ENCODE measurements around the gene WNT7A. TPM values are rescaled to one million over a fixed set of nuclear protein-coding genes. Genes with fewer than 3 reads are reported as not detected.

Gene WNT7A
- total RNA-seq, 1 donor from 2014 or later, result 1.0 TPM

- Mint-ChIP-seq H3K4me1 (peaks cover 9% of the 10 kb centered on the region), H3K9me3 (no peaks in the 10 kb centered on the region), H3K36me3 (no peaks in the 10 kb centered on the region), H3K27ac (no peak overlapping the region), H3K27me3 (ENCODE audit: low read depth) (peaks cover 46% of the 10 kb centered on the region), H3K4me3 (no peak overlapping the region)
- DNase-seq (ENCODE audit: low spot score in 2 of 2, unreplicated experiment in 2 of 2), result no peak
- no peak for TF ChIP-seq CTCF (IDR thresholded peaks at IDR 0.05; ENCODE audit: unreplicated experiment)
Measured at GRCh38 chr3:13892304-13892703, 12.4 kb upstream of the WNT7A start.

GRCh38 chr3:13891492-13892073 is 11.7 kb upstream of the WNT7A start:
- Mint-ChIP-seq H3K4me3 (no peak overlapping the region), H3K9me3 (no peaks in the 10 kb centered on the region), H3K36me3 (no peaks in the 10 kb centered on the region), H3K27ac (no peak overlapping the region), H3K4me1 (peaks cover 9% of the 10 kb centered on the region), H3K27me3 (ENCODE audit: low read depth) (peaks cover 53% of the 10 kb centered on the region)
- TF ChIP-seq CTCF (IDR thresholded peaks at IDR 0.05; ENCODE audit: unreplicated experiment), result no peak
- DNase-seq (ENCODE audit: low spot score in 2 of 2, unreplicated experiment in 2 of 2), result no peak

GRCh38 chr3:13891017-13891392 is 11.1 kb upstream of the WNT7A start:
- Mint-ChIP-seq H3K4me3 (no peak overlapping the region), H3K4me1 (peaks cover 6% of the 10 kb centered on the region), H3K36me3 (no peaks in the 10 kb centered on the region), H3K9me3 (no peaks in the 10 kb centered on the region), H3K27me3 (ENCODE audit: low read depth) (peaks cover 58% of the 10 kb centered on the region), H3K27ac (no peak overlapping the region)
- DNase-seq (ENCODE audit: low spot score in 2 of 2, unreplicated experiment in 2 of 2), result no peak
- no peak for TF ChIP-seq CTCF (IDR thresholded peaks at IDR 0.05; ENCODE audit: unreplicated experiment)

DNA sequence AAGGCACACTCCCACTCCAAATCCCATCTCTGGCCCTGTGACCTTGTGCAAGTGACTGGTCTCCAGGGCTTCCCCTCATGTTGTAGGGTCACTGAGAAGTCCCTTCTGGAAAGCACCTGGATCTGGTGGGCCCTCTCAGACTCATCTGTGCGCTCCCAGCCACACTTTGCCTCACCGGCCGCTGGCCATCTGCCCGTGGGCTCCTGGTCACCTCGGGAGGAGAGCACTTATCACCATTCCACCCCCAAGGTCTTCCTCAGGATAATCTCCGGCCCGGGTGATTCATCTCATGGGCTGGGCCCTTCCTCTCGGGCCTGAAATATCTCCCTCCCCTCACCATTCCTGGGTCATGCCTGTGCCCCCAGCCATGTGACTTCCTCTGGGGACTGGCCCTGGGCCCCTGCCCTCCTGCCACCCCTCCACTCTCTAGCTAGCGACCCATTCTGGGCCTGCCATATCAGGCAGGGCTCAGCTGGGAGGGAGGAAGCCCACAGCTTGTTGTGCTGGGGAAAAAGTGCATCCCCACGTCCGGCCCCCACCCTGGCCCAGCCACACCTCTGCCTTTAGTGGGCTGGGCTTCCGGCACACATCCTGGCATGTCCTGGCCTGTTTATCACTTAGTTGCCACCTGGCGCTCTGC is 10.6 kb upstream of the WNT7A start:
- Mint-ChIP-seq H3K27ac (no peak overlapping the region), H3K4me1 (peaks cover under 1% of the 10 kb centered on the region), H3K27me3 (ENCODE audit: low read depth) (peaks cover 60% of the 10 kb centered on the region), H3K36me3 (no peaks in the 10 kb centered on the region), H3K9me3 (no peaks in the 10 kb centered on the region), H3K4me3 (no peak overlapping the region)
- DNase-seq (ENCODE audit: low spot score in 2 of 2, unreplicated experiment in 2 of 2), result no peak
- TF ChIP-seq CTCF (IDR thresholded peaks at IDR 0.05; ENCODE audit: unreplicated experiment), result no peak

DNA sequence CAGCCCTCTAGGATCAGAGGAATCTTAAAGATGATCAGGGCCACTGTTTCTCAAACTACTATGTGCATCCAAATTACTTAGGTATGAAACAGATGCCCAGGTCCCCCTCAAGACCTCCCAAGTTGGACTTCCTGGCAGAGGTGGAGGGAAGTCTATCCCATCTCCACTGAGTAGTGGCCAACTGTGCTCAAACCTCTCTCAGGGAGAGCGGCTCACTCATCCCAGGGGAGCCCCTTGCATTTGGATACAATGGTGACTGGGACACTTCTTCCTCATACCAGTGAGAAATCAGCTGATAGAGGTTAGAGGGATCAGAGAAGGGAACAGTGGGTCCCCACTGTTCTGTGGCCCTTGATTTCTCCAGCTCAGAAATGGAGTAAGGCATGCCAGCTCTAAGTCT is 8.7 kb upstream of the WNT7A start:
- Mint-ChIP-seq H3K4me1 (no peaks in the 10 kb centered on the region), H3K9me3 (no peaks in the 10 kb centered on the region), H3K4me3 (no peak overlapping the region), H3K36me3 (no peaks in the 10 kb centered on the region), H3K27me3 (ENCODE audit: low read depth) (peaks cover 64% of the 10 kb centered on the region), H3K27ac (no peak overlapping the region)
- no peak for TF ChIP-seq CTCF (IDR thresholded peaks at IDR 0.05; ENCODE audit: unreplicated experiment)
- DNase-seq (ENCODE audit: low spot score in 2 of 2, unreplicated experiment in 2 of 2), result peak in 1 of 2 experiments; percentile 13

Data from mesothelial cell of epicardium (in vitro differentiated cells).